Spinal cord (tissue), 10 donors: Measurements from ENCODE around the gene NCKAP1. TPM values are rescaled to one million over a fixed set of nuclear protein-coding genes. Genes with fewer than 3 reads are reported as not detected.
"Not testable (repeated sequence)": the region's sequence is repeated elsewhere in the genome, so short reads cannot be mapped to it uniquely, and the experiment has no call there.

Source experiments
- DNase-seq, 6 donors: peaks; one replicate each; pipeline versions ENCODE4 v3.0.0 to v3.0.0-alpha.2; 2013 to 2015; ENCODE audit warnings: low spot score in 6 of 6, low read depth in 4 of 6
- H3K27ac ChIP-seq: one replicate; pipeline ENCODE4 v1.5.1; 2013; ENCODE audit warnings: low read depth, low read length, control low read depth
- H3K27me3 ChIP-seq: one replicate; pipeline ENCODE4 v1.6.1; 2013; ENCODE audit warnings: low read length; ENCODE audit not compliant: control insufficient read depth, insufficient read depth
- H3K36me3 ChIP-seq: one replicate; pipeline ENCODE4 v1.6.1; 2013; ENCODE audit warnings: low read length; ENCODE audit not compliant: control insufficient read depth, insufficient read depth
- H3K4me1 ChIP-seq: one replicate; pipeline ENCODE4 v1.6.1; 2013; ENCODE audit warnings: low read length; ENCODE audit not compliant: control insufficient read depth, insufficient read depth
- H3K4me3 ChIP-seq: one replicate; pipeline ENCODE4 v1.5.1; 2013; ENCODE audit warnings: low read depth, low read length, control low read depth
- H3K9me3 ChIP-seq: one replicate; pipeline ENCODE4 v1.6.1; 2013; ENCODE audit warnings: low read length; ENCODE audit not compliant: control insufficient read depth, insufficient read depth
- WGBS: methylation state at CpG from one replicate; pipeline ENCODE4 v1.1.5; 2013; ENCODE audit warnings: missing lambda C conversion rate; ENCODE audit not compliant: insufficient coverage; 5-methylcytosine and 5-hydroxymethylcytosine counted together
- polyA plus RNA-seq, 2 donors: library from polyadenylated mRNA; unstranded; fragments of 120-200 nt; gene quantifications; one replicate each; pipeline ENCODE4 v1.2.1, GENCODE V29; 2013; ENCODE audit not compliant: insufficient read length in 2 of 2
- total RNA-seq, 2 donors: library from RNA; depleted of rRNA in 1 of 2; stranded (reverse); fragments of 120-200 nt in 1 of 2; fragments of >200 nt in 1 of 2; gene quantifications; one replicate each; pipeline versions ENCODE4 v1.2.3 to v1.2.4, GENCODE V29; 2013 to 2014
- donor health status: healthy.

Gene NCKAP1
- total and polyA plus RNA-seq, 4 donors, result 136 to 245 (median 150) TPM

- not testable (repeated sequence) for H3K36me3 ChIP-seq, H3K27me3 ChIP-seq, H3K27ac ChIP-seq, H3K4me1 ChIP-seq, H3K9me3 ChIP-seq, DNase-seq, H3K4me3 ChIP-seq
- 71% methylated on average over 1 of the region's 7 CpGs for WGBS
These were observed 145.2 kb downstream of the NCKAP1 start for GRCh38 chr2:182893035-182893434.

- no CpG with 5 or more reads among the region's 4 CpGs for WGBS
- peaks cover 3% of the 10 kb centered on the region for H3K36me3 ChIP-seq
- no peak overlapping the region for H3K27ac ChIP-seq
- H3K27me3 ChIP-seq, result no peaks in the 10 kb centered on the region
- no peak overlapping the region for H3K4me3 ChIP-seq
- H3K4me1 ChIP-seq, result no peaks in the 10 kb centered on the region
- DNase-seq, result no peak
- no peaks in the 10 kb centered on the region for H3K9me3 ChIP-seq
These were observed 146.6 kb downstream of the NCKAP1 start for GRCh38 chr2:182891611-182892010.

- H3K9me3 ChIP-seq, result no peaks in the 10 kb centered on the region
- H3K27ac ChIP-seq, result no peak overlapping the region
- H3K4me1 ChIP-seq, result no peaks in the 10 kb centered on the region
- no CpG with 5 or more reads among the region's 3 CpGs for WGBS
- DNase-seq, result no peak
- H3K27me3 ChIP-seq, result no peaks in the 10 kb centered on the region
- H3K36me3 ChIP-seq, result peaks cover 3% of the 10 kb centered on the region
- H3K4me3 ChIP-seq, result no peak overlapping the region
These were observed 147.4 kb downstream of the NCKAP1 start for GRCh38 chr2:182890773-182891378.

DNA sequence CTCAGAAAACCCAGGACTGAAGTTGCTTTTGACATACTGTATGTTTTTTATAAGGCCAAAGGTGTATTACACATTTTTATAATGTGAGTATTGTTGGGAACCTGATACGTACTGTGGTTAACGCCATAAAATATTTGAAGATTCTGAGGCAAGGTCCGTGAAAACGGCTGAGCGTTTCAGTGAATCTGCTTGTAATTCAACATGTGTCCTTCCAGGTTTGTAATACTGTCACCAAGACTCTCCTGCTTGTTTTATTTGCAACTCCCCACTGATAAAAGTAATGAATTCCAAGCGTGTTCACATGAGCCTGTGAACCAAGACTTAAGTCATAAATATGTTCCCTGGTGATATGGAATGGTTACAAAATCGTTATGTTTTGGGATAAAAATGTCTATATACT is 148.0 kb downstream of the NCKAP1 start:
- 55% methylated on average over 4 of the region's 7 CpGs for WGBS

GRCh38 chr2:182887753-182888415 is 150.4 kb downstream of the NCKAP1 start:
- Histone ChIP-seq H3K36me3 (no peaks in the 10 kb centered on the region), H3K27ac (no peak overlapping the region), H3K4me1 (no peaks in the 10 kb centered on the region), H3K4me3 (no peak overlapping the region), H3K27me3 (no peaks in the 10 kb centered on the region), H3K9me3 (no peaks in the 10 kb centered on the region)
- no peak for DNase-seq
- WGBS, result 78% methylated on average over 1 of the region's 4 CpGs

More for the DNA sequence above, 148.0 kb downstream of the NCKAP1 start:
- Histone ChIP-seq H3K27ac (no peak overlapping the region), H3K9me3 (no peaks in the 10 kb centered on the region), H3K4me1 (no peaks in the 10 kb centered on the region), H3K27me3 (no peaks in the 10 kb centered on the region), H3K36me3 (peaks cover 3% of the 10 kb centered on the region), H3K4me3 (no peak overlapping the region)
- peak in 1 of 6 donors; percentile 70 for DNase-seq

DNA sequence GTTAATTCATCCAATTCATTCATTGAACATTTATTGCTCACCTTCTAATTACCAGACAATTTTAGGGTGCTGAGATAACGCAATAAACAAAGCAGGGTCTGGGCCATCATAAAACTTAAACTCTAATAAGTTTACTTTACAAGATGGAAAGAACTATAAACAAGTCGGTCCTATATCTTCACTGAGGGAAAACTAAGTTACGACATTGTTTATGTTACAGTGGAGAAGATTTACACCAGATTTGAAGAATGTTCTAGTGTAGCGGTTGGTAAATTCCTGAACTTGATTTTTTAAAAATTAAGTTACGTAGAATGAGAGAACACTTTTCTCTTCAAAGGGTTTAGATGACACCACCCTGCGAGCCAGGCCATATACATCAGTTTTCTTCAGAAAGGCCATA is 151.2 kb downstream of the NCKAP1 start:
- Histone ChIP-seq H3K27ac (no peak overlapping the region), H3K4me3 (no peak overlapping the region), H3K36me3 (no peaks in the 10 kb centered on the region), H3K9me3 (no peaks in the 10 kb centered on the region), H3K4me1 (no peaks in the 10 kb centered on the region), H3K27me3 (no peaks in the 10 kb centered on the region)
- no CpG with 5 or more reads among the region's 6 CpGs for WGBS
- DNase-seq, result no peak

DNA sequence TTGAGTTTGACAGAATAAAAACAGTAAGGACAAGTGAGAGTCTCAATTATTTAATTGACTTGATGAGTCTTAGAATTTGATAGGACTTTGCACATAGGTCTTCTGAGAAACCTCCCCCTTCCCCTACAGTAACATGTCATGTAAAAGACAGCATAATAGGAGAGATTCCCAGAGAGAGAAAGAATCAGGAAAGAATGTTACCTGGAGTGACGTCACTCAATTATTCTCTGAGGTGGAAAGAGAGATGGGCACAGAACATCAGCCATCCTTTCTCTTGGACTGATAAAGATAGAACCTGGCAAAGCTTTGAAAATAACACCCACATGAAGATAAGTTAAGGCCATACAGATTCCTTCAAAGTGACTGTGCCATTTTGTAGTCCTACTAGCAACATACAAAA is 152.5 kb downstream of the NCKAP1 start:
- Histone ChIP-seq H3K27me3 (no peaks in the 10 kb centered on the region), H3K4me1 (no peaks in the 10 kb centered on the region), H3K4me3 (no peak overlapping the region), H3K27ac (no peak overlapping the region), H3K36me3 (no peaks in the 10 kb centered on the region), H3K9me3 (no peaks in the 10 kb centered on the region)
- DNase-seq, result no peak
- no CpG with 5 or more reads among the region's 1 CpG for WGBS

DNA sequence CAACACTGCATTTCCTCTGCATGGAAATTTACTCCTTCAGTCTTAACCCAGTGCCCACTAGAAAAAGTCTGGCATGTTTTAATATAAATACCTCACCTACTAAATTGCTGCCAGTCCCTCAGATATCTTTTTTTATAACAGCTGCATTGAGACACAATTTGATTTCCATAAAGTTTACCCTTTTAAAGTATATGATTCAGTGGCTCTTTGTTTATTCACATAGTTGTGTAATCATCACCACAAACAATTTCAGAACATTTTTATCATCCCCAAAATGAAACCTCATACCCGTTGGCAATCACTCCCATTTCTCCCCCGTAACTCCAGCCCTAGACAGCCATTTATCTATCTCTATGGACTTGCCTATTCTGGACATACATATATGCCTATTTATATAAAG is 154.8 kb downstream of the NCKAP1 start:
- no peaks in the 10 kb centered on the region for H3K9me3 ChIP-seq
- H3K4me1 ChIP-seq, result no peaks in the 10 kb centered on the region
- no peak for DNase-seq
- no peak overlapping the region for H3K4me3 ChIP-seq
- H3K27me3 ChIP-seq, result no peaks in the 10 kb centered on the region
- no peaks in the 10 kb centered on the region for H3K36me3 ChIP-seq
- H3K27ac ChIP-seq, result no peak overlapping the region
- WGBS, result no CpG with 5 or more reads among the region's 2 CpGs

DNA sequence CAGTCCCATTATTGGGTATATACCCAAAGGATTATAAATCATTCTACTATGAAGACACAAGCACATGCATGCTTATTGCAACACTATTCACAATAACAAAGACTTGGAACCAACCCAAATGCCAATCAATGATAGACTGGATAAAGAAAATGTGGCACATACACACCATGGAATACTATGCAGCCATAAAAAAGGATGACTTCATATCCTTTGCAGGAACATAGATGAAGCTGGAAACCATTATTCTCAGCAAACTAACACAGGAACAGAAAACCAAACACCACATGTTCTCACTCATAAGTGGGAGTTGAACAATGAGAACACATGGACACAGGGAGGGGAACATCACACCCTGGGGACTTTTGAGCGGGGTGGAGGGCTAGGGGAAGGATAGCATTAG is 158.2 kb downstream of the NCKAP1 start:
- DNase-seq, H3K9me3 ChIP-seq, H3K4me3 ChIP-seq, H3K36me3 ChIP-seq, H3K27me3 ChIP-seq, H3K27ac ChIP-seq, H3K4me1 ChIP-seq: not testable (repeated sequence)
- no CpG with 5 or more reads among the region's 1 CpG for WGBS

DNA sequence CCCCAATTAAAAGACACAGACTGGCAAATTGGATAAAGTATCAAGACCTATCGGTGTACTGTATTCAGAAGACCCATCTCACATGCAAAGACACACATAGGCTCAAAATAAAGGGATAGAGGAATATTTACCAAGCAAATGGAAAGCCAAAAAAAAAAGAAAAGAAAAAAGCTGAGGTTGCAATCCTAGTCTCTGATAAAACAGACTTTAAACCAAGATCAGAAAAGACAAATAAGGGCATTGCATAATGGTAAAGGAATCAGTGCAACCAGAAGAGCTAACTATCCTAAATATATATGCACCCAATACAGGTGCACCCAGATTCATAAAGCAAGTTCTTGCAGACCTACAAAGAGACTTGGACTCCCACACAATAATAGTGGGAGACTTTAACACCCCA is 161.6 kb downstream of the NCKAP1 start:
- H3K27me3 ChIP-seq, H3K4me3 ChIP-seq, H3K9me3 ChIP-seq, H3K27ac ChIP-seq, DNase-seq, H3K4me1 ChIP-seq, H3K36me3 ChIP-seq: not testable (repeated sequence)
- WGBS, result no CpG with 5 or more reads among the region's 1 CpG
